K562 (cell line): ENCODE measurements around the gene SERPINE3. TPM values are rescaled to one million over a fixed set of nuclear protein-coding genes. Genes with fewer than 3 reads are reported as not detected.

Source experiments
- ATAC-seq: fragments of 200-7000 bp; cut with Tn5 transposase; 3 replicates; pipeline ENCODE4 v1.9.1; 2020; ENCODE audit warnings: moderate library complexity
- BruUV-seq: library from RNA; stranded (reverse); fragments of 400-500 nt; replicated peaks from 2 replicates; lab custom pipeline; 2021; lab: Mats Ljungman, UMichigan
- CTCF ChIA-PET: fragments of 300-600 bp; formaldehyde crosslinking; extraction: SDS; loops from one replicate; lab custom pipeline; 2021; ENCODE audit warnings: low intra/inter-chr PET ratio; lab: Yijun Ruan, JAX
- POLR2A ChIA-PET: fragments of 300-600, 350-650 bp; sonication (Branson Sonifier 250); formaldehyde crosslinking; extraction: SDS; loops from one replicate; lab custom pipeline; 2021; ENCODE audit warnings: antibody characterized with exemption, inconsistent platforms; lab: Yijun Ruan, JAX
- DNase-seq, 4 experiments: peaks; one replicate each; pipeline versions ENCODE4 v3.0.0 to v3.0.0-alpha.2; 2011 to 2018; ENCODE audit warnings: low spot score in 3 of 4, mixed read lengths in 3 of 4; ENCODE audit errors: extremely low read depth in 1 of 4
- FAIRE-seq: peaks from 2 replicates; lab custom pipeline; 2011; peaks lifted over from hg19 to GRCh38; lab: Jason Lieb, UNC
- H2AFZ ChIP-seq: 2 replicates; pipeline ENCODE4 v1.6.0; 2011; ENCODE audit warnings: low read depth, low read length, control low read depth, inconsistent platforms
- H3K27ac ChIP-seq: fragments of 200-600 bp; 3 replicates; pipeline ENCODE4 v1.8.0; 2011; ENCODE audit warnings: low read depth, mild to moderate bottlenecking, control low read depth, inconsistent platforms, low read length, moderate library complexity, mixed read lengths; ENCODE audit errors: extremely low read depth
- H3K27me3 ChIP-seq, 2 experiments: fragments of 300-600 bp in 1 of 2; 2 replicates in 1 of 2; 3 replicates in 1 of 2; pipeline versions ENCODE4 v1.6.0 to v1.8.0; 2011; ENCODE audit warnings: inconsistent platforms in 2 of 2, low read length in 2 of 2, mild to moderate bottlenecking in 1 of 2, mixed read lengths in 1 of 2, moderate library complexity in 1 of 2; ENCODE audit not compliant: control insufficient read depth in 2 of 2, insufficient read depth in 2 of 2
- H3K36me3 ChIP-seq: fragments of 300-600 bp; 3 replicates; pipeline ENCODE4 v1.8.0; 2011; ENCODE audit warnings: mild to moderate bottlenecking, low read length, inconsistent platforms; ENCODE audit not compliant: control insufficient read depth, insufficient read depth
- H3K4me1 ChIP-seq, 2 experiments: fragments of 200-600 bp in 1 of 2; replicated peaks in 1 of 2; 2 replicates in 1 of 2; 3 replicates in 1 of 2; pipeline versions ENCODE4 v1.5.1 to v1.8.0; 2011; ENCODE audit warnings: inconsistent platforms in 2 of 2, low read length in 2 of 2, mild to moderate bottlenecking in 1 of 2, mixed read lengths in 1 of 2, moderate library complexity in 1 of 2; ENCODE audit not compliant: control insufficient read depth in 2 of 2, insufficient read depth in 2 of 2
- H3K4me2 ChIP-seq: 2 replicates; pipeline ENCODE4 v1.6.1; 2011; ENCODE audit warnings: low read length, control low read depth, inconsistent platforms, mixed read lengths; ENCODE audit not compliant: insufficient read depth
- H3K4me3 ChIP-seq: fragments of 200-600 bp; sonication (generic), shearing (Covaris generic); 2 replicates; pipeline ENCODE4 v1.5.1; 2016; ENCODE audit warnings: control low read depth, inconsistent platforms
- H3K79me2 ChIP-seq: fragments of 200-600 bp; 3 replicates; pipeline ENCODE4 v1.8.0; 2011; ENCODE audit warnings: low read length, inconsistent platforms; ENCODE audit not compliant: control insufficient read depth, insufficient read depth
- H3K9ac ChIP-seq, 2 experiments: 2 replicates each; pipeline versions ENCODE4 v1.6.0 to v1.6.1; 2011; ENCODE audit warnings: low read depth in 2 of 2, low read length in 2 of 2, control low read depth in 1 of 2, inconsistent platforms in 1 of 2, mild to moderate bottlenecking in 1 of 2, mixed read lengths in 1 of 2; ENCODE audit not compliant: insufficient read depth in 1 of 2
- H3K9me1 ChIP-seq: one replicate; pipeline ENCODE4 v1.6.0; 2011; ENCODE audit warnings: inconsistent platforms, mild to moderate bottlenecking, low read length, moderate library complexity; ENCODE audit not compliant: control insufficient read depth, insufficient read depth
- H3K9me3 ChIP-seq: replicated peaks from 2 replicates; pipeline ENCODE4 v1.5.1; 2011; ENCODE audit warnings: low read depth, low read length, inconsistent platforms; ENCODE audit not compliant: control insufficient read depth, insufficient read depth
- H4K20me1 ChIP-seq: replicated peaks from 2 replicates; pipeline ENCODE4 v1.6.1; 2011; ENCODE audit warnings: low read length, inconsistent platforms, mixed read lengths; ENCODE audit not compliant: control insufficient read depth, insufficient read depth
- ARID1B ChIP-seq: fragments of 450-650 bp; IDR thresholded peaks from 2 replicates; pipeline ENCODE4 v1.6.1; 2016; ENCODE audit warnings: antibody characterized with exemption, mild to moderate bottlenecking, inconsistent platforms
- BRCA1 ChIP-seq, 2 experiments: fragments of 450-650 bp in 1 of 2; sonication (generic) in 1 of 2; formaldehyde crosslinking in 1 of 2; IDR thresholded peaks; 2 replicates each; pipeline versions ENCODE4 v1.5.0 to v1.6.1; 2017 to 2020; ENCODE audit warnings: mild to moderate bottlenecking in 1 of 2, missing genetic modification reagents in 1 of 2
- E2F1 ChIP-seq: sonication (generic); formaldehyde crosslinking; IDR thresholded peaks from 2 replicates; pipeline ENCODE4 v1.8.1; 2023; ENCODE audit warnings: mild to moderate bottlenecking, missing genetic modification reagents, moderate library complexity
- GATA2 ChIP-seq: sonication (generic); formaldehyde crosslinking; IDR thresholded peaks from 2 replicates; pipeline ENCODE4 v1.4.0; 2020; ENCODE audit warnings: mild to moderate bottlenecking, missing genetic modification reagents
- GATAD2A ChIP-seq: fragments of 450-650 bp; IDR thresholded peaks from 2 replicates; pipeline ENCODE4 v1.6.1; 2017
- MAFG ChIP-seq: fragments of 450-650 bp; conservative IDR thresholded peaks from 2 replicates; pipeline ENCODE4 v1.6.1; 2016; ENCODE audit warnings: missing genetic modification characterization, missing compliant biosample characterization
- MTA1 ChIP-seq: fragments of 450-650 bp; IDR thresholded peaks from 2 replicates; pipeline ENCODE4 v1.6.1; 2017; ENCODE audit warnings: borderline replicate concordance
- MYNN ChIP-seq, 2 experiments: sonication (generic); formaldehyde crosslinking in 1 of 2; IDR thresholded peaks; 2 replicates each; pipeline versions ENCODE4 v1.5.0 to v1.6.1; 2016 to 2020; ENCODE audit warnings: antibody characterized with exemption in 1 of 2, missing genetic modification reagents in 1 of 2
- PHB ChIP-seq: fragments of 250-450 bp; sonication (Bioruptor Pico); IDR thresholded peaks from 2 replicates; pipeline ENCODE4 v1.5.0; 2021
- RBM17 ChIP-seq: fragments of 200-400 bp; formaldehyde crosslinking; IDR thresholded peaks from 2 replicates; pipeline ENCODE4 v1.6.1; 2017; ENCODE audit warnings: low read depth, mild to moderate bottlenecking, low read length, borderline replicate concordance
- RUNX1 ChIP-seq: sonication (generic); IDR thresholded peaks from 2 replicates; pipeline ENCODE4 v1.6.1; 2016; ENCODE audit warnings: antibody characterized with exemption, low read depth
- ZNF212 ChIP-seq: fragments of 450-650 bp; formaldehyde crosslinking; IDR thresholded peaks from 2 replicates; pipeline ENCODE4 v1.4.0; 2020; ENCODE audit warnings: mild to moderate bottlenecking
- ZNF431 ChIP-seq: sonication (generic); formaldehyde crosslinking; IDR thresholded peaks from 2 replicates; pipeline ENCODE4 v1.8.0; 2022; ENCODE audit warnings: mild to moderate bottlenecking, missing genetic modification reagents
- ZNF699 ChIP-seq: fragments of 250-450 bp; sonication (Bioruptor Pico); IDR thresholded peaks from 2 replicates; pipeline ENCODE4 v1.8.0; 2021; ENCODE audit warnings: mild to moderate bottlenecking, moderate library complexity; ENCODE audit not compliant: insufficient replicate concordance
- ZNF76 ChIP-seq: fragments of 250-450 bp; sonication (Bioruptor Pico); IDR thresholded peaks from 2 replicates; pipeline ENCODE4 v1.4.0; 2020; ENCODE audit warnings: mild to moderate bottlenecking, moderate library complexity, borderline replicate concordance
- ZNF766 ChIP-seq: fragments of 200-800 bp; sonication (Bioruptor generic); conservative IDR thresholded peaks from 2 replicates; pipeline ENCODE4 v1.6.1; 2016; ENCODE audit warnings: missing genetic modification characterization, missing compliant biosample characterization
- in situ Hi-C: fragments of 300-500 bp; cut with MboI; formaldehyde crosslinking; loops from 4 replicates; pipeline ENCODE4 v1.15.0; 2018; ENCODE audit warnings: inconsistent platforms, mixed read lengths
- intact Hi-C: fragments of 100-400 bp; cut with micrococcal nuclease; formaldehyde crosslinking; loops from 2 replicates; pipeline ENCODE4 v1.14.2; 2022
- polyA plus RNA-seq, 8 experiments: library from polyadenylated mRNA; depleted of rRNA in 4 of 8; stranded (reverse) in 5 of 8; unstranded in 3 of 8; fragments of >200 nt; fragmentation: Nextera tagmentation in 2 of 8; fragmentation: Illumina TruSeq in 1 of 8; extraction: Ambion mirVana in 2 of 8; extraction: Trizol in 1 of 8; gene quantifications; 2 replicates each; pipeline versions ENCODE4 v1.2.1 to v1.2.3, GENCODE V29; 2011 to 2014; ENCODE audit warnings: inconsistent platforms in 1 of 8, missing spikeins in 1 of 8
- total RNA-seq, 7 experiments: library from RNA; depleted of rRNA in 6 of 7; stranded (reverse); fragments of >200 nt in 6 of 7; fragmentation: Illumina TruSeq in 2 of 7; extraction: Trizol in 2 of 7; gene quantifications; 2 replicates each; pipeline versions ENCODE4 v1.2.1 to v1.2.3, GENCODE V29; 2011 to 2021; ENCODE audit warnings: low replicate concordance in 1 of 7

The SERPINE3 gene
- total and polyA plus RNA-seq, 9 of the 15 experiments (the other 6 are each of a cell fraction or from before 2014, with no cell fraction given), result not detected

- Histone ChIP-seq H3K79me2 (no peaks in the 10 kb centered on the region), H3K27me3 (no peaks in the 10 kb centered on the region), H3K9ac (no peak overlapping the region), H3K4me2 (no peak overlapping the region), H3K9me1 (no peaks in the 10 kb centered on the region), H3K4me1 (no peaks in the 10 kb centered on the region; a peak in 1 of 5 replicates), H3K4me3 (no peak overlapping the region), H4K20me1 (no peaks in the 10 kb centered on the region), H3K27ac (no peak overlapping the region), H2AFZ (no peak overlapping the region), H3K36me3 (peaks cover 54% of the 10 kb centered on the region; the same call in 2 of the 3 replicates), H3K9me3 (no peaks in the 10 kb centered on the region)
- ATAC-seq, result no peak
- FAIRE-seq, result no peak
- no peak for DNase-seq
- BruUV-seq, result no TSS peak
- CTCF ChIA-PET, result no interaction called here
- in situ Hi-C loops (no loop called here), intact Hi-C loops (no loop called here)
- TF ChIP-seq E2F1 (no peak), ZNF76 (CRISPR knock-in tag) (no peak), PHB (CRISPR knock-in tag) (no peak), GATAD2A (no peak), MTA1 (no peak), GATA2 (CRISPR knock-in tag) (no peak), ARID1B (no peak), ZNF766 (CRISPR knock-in tag) (no peak), ZNF699 (CRISPR knock-in tag) (no peak), BRCA1 (IDR thresholded peaks at IDR 0.05) (no peak), BRCA1 (CRISPR knock-in tag; IDR thresholded peaks at IDR 0.05) (no peak), RUNX1 (no peak), ZNF431 (no peak), RBM17 (no peak), MAFG (no peak), MYNN (IDR thresholded peaks at IDR 0.05) (no peak), MYNN (CRISPR knock-in tag; IDR thresholded peaks at IDR 0.05) (no peak), ZNF212 (CRISPR knock-in tag) (no peak)
- POLR2A ChIA-PET, result no interaction called here
Observed at GRCh38 chr13:51363625-51364024, 24.1 kb downstream of the SERPINE3 start.
